HG03108 (cell line): Measurements from ENCODE around the gene TMEM256.

Experiments
- ATAC-seq: cut with Tn5 transposase; IDR thresholded peaks from one replicate; pipeline ENCODE4 v1.9.1; 2021; ENCODE audit warnings: moderate library complexity; ENCODE audit not compliant: unreplicated experiment

Gene TMEM256

DNA sequence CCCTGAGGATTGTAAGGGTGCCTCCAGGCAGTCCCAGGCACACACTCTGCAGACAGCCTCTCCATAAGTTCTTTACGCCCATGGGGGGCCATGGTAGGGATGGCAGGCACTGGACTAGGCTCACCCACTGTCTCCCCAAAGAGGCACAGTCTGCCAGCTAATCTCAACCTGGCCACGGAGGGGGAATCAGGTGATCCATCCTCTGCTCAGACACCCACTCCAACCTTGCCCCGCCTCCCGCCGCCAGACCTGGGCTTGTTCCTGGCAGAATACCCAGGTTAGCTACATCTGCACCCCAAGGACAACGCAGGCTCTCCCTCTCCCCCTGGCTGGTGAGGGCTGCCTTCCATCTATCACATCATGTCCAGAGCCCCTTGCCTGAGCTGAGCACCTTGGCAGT is 5.0 kb upstream of the TMEM256 start:
- ATAC-seq: no peak

DNA sequence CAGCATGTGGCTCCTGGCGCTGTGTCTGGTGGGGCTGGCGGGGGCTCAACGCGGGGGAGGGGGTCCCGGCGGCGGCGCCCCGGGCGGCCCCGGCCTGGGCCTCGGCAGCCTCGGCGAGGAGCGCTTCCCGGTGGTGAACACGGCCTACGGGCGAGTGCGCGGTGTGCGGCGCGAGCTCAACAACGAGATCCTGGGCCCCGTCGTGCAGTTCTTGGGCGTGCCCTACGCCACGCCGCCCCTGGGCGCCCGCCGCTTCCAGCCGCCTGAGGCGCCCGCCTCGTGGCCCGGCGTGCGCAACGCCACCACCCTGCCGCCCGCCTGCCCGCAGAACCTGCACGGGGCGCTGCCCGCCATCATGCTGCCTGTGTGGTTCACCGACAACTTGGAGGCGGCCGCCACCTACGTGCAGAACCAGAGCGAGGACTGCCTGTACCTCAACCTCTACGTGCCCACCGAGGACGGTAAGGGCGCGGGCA is 4.4 kb upstream of the TMEM256 start:
- no peak for ATAC-seq

DNA sequence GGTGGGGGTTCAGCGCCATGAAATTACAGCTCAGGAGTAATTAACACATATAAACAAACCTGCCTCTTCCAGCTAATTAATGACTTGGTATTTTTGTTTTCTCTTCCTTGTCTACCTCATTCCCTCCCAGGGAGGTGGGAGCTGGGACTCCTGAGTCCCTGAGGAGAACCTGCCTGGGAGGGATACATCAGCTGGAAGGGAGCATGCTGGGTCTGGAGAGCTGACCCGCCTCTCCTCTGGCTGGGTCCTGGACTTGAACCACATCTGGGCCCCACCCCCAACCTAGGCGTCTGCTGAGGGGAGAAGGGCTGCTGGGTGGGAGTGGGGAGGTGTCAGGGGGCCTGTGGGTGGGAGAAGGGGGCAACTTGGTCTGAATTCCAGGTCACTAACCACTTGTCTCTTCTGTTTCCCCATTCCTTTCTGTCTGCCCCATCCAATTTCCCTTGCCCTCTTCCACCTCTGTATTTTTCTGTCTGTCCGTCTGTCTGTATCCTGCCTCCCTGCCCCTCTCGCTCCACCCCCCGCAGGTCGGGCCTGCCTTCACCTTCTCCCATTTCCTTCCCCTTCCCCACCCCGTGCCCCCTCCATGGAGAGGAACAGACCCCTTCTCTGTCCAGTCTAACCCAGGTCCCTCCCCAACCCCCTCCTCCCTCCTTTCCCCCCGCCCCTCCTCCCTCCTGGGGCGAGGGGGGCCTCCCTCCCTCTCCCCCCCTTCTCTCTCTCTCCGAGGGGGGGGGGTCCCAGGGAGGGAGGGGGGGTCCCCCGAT is 3.8 kb upstream of the TMEM256 start, which contains the start of gene NLGN2:
Gene NLGN2, plus strand, starts transcription at position 361 of the 767 bp plus-strand sequence. CDS start 411 bp downstream, outside the sequence.
- ATAC-seq: no peak

DNA sequence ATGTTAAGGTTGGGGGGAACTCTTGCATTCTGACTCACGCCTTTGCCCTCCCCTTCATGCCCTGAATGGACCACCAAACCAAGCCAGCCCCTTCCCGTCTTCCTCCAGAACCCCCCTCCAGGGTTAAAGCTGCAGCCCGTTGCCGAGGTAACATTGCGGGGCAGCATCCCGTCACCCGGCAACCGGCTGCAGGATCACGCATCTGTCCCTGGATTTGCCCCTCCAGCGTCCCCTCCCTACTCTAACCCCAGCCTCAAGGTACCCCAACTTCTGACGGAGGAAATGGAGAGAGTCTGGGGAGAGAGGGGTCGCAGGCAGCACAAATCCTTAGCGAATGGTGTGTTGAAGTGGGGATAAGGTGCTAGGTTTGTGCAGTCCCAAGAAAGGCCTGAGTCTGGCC is 3.2 kb upstream of the TMEM256 start:
- no peak for ATAC-seq

- no peak for ATAC-seq
Measured at GRCh38 chr17:7406235-7406825, 2.4 kb upstream of the TMEM256 start.

GRCh38 chr17:7405350-7406234 is 1.7 kb upstream of the TMEM256 start:
- no peak for ATAC-seq

GRCh38 chr17:7404737-7405349 is 946 bp upstream of the TMEM256 start:
- ATAC-seq: peak; percentile 14

- ATAC-seq: no peak
Measured at GRCh38 chr17:7403727-7403976, 245 bp downstream of the TMEM256 start.

DNA sequence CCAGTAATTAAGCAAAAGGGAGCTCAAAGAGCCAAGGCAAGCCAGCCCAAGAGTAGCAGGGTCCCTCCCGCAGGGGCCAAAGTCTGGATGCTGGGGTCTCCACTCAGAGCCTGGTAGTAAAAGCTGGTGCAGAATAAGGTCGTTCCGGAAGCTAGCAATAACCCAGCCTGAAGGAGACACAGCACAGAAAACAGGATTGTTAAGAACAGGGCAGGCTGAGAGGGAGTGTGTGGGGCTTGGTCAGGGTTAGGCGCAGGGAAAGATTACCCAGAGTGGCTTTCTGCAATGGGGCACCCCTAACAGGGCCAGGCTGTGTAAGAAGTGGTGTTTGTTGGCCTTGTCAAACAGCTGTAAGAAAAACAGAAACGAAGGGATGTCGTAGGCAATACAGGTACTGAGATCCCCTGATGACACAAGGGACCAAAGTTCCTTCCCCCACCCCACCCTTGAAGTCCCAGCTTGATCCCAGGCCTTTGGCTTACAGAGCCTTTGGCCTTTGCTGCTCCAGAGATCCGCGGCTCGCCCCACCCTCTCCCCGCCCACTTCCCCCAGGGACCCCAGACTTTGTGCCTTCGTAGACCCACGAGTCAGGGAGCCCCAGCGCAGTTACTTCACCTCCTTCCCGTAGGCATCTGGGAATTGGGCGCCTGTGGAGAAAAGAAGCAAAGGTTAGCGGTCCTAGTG is 712 bp downstream of the TMEM256 start:
- no peak for ATAC-seq

DNA sequence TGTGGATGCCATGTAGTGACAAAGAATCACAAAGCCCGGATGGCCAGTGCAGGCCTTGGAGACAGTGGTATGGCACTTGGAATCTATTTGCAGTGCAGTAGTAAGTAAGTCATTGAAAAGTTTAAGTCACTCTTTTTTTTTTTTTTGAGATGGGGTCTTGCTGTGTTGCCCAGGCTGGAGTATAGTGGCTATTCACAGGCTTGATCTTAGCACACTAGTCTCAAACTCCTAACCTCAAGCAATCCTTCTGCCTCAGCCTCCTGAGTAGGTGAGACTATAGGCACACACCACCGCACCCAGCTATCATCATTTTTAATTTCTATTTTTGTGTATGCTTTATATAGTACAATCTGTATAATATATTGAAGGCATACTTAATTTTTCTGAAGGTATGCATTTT is 5.3 kb downstream of the TMEM256 start:
- no peak for ATAC-seq

GRCh38 chr17:7396147-7396546 is 7.8 kb downstream of the TMEM256 start:
- no peak for ATAC-seq

DNA sequence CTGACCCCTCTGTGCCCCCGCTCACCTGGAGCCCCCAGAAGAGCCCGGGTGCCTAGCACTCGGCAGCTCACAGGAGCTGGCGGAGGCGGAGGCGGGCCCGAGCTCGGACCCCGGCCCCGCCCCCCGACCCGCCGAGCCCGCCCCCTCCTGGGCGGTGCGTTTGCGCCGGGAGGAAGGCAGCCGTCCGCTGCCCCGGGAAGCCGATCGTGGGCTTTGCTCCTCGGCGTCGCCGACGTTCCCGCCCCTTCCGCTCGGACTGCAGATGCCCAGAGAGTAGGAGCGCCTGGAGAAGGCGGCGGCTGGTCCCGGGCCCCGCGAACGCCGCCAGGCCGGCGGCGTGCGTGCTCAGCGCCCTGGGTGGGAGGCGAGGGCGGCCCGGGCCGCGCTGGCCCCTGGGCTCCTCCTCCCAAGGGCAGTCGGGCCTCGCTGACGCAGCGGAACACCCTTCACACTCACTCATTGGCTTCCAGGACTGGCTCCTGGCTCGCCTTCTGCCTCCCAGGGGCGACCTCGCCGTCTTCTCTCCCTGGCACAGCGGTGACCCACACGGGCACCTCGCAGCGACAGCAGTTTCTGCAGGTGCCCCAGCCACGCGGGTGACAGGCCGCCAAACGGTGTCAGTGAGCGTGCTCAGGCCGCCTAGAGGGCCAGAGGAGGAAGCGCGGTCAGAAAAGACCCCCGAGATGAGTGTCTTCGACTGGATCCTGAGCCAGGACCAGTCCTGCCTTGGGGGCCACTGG is 9.3 kb downstream of the TMEM256 start, which contains the start of gene PLSCR3:
Gene PLSCR3, minus strand, starts transcription at position 74 of the 740 bp plus-strand sequence. CDS start 415 bp downstream, outside the sequence.
- ATAC-seq: peak; percentile 68

GRCh38 chr17:7393613-7394451 is 10.1 kb downstream of the TMEM256 start:
- ATAC-seq: peak; percentile 40

DNA sequence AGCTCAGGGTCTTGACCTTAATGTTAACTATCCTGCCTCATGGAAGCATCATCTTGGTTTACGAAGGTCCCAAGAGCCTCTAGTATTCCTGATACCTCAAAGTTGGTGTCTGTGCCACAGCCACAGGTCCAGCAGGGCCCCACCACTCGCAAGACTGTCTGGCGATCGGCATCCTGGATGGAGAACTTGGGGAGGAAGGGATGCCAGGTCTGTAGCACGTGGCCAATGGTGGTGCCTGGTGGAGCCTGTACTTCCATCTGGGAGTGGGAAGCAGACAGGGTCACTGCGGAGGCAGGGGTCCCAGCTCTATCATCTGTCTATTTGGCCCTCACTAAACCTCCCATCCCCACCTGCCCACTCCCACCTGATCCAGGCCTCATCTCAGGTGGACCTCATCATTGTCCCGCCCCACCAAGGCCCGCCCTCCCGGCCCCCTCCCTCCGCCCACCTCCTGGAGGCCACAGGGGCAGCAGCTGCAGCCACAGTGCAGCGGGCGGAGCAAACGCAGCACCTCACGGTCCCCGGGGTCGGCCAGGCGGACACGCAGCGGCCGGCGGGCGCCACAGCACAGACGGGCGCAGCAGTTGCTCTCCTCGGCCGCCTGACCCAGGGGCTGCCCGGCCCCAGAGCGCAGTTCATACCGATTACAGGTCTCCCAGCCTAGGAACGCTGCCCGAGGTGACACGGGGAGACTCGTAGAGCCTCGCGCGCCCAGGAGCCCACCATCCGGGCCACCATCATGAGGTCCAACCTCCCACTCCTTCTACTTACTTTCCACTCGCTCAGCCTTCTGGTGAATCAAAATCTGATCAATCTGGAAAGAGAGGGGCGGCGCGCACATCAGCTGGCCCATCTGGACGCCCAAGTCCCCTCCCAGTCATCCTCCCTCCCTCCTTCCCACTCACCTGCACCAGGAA is 10.9 kb downstream of the TMEM256 start:
- ATAC-seq: no peak

- no peak for ATAC-seq
Measured at GRCh38 chr17:7391307-7391706, 12.6 kb downstream of the TMEM256 start.

DNA sequence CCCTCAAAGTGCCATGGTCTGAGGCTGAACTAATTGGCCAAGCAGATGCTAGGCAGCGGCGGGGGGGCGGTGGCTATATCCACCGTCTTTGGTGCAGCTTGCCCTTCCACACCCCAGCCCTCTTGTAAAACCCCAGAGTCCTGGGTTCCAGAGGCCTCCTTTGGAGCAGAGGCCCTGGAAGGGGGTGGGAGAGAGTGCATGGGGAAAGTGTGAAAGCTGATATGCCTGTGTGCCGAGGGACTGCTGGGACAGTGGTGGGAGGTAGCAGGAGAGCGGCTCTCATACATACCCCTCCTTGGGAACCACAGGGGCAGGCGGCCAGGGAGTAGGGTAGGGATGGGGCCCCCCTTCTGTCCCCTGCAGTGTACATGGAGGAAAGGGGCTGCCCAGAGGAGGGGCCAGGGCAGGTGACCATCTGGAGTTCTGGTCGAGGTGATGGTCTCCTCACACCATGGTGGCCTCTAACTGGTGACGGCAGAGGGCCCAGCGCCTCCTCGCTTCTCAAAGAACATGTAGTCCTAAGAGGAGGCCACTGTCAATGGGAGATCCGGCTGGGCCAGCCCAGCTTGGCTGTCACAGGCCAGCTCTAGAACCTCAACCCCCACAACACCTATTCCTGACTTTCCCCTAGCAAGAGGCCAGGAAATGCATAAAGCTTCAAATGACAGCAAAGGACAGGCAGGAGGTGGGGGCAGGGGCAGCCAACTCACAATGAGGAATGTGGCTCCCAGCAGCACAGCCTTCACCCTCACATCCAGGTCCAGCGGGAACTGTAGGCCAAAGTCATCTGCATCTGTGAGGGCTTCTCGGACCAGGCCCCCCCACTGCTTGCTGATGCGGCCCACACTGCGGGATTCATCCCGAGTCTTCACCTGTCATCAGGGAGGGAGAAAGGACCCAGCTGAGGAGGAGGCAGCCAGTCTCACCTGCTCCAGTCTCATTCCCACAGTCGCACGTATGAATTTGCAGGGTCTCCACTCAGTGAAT is 13.7 kb downstream of the TMEM256 start:
- no peak for ATAC-seq

GRCh38 chr17:7388856-7389255 is 15.0 kb downstream of the TMEM256 start:
- ATAC-seq: no peak
